Mammary epithelial cell (primary cell): ENCODE data around the gene SSX7.
"Not testable (repeated sequence)": the region's sequence is repeated elsewhere in the genome, so short reads cannot be mapped to it uniquely, and the experiment has no call there.

Source experiments
- CTCF ChIP-seq, 2 donors: IDR thresholded peaks in 1 of 2; conservative IDR thresholded peaks in 1 of 2; 2 replicates each; pipeline ENCODE4 v1.5.1; 2011 to 2012; ENCODE audit warnings: inconsistent platforms in 2 of 2, low read length in 2 of 2, mild to moderate bottlenecking in 2 of 2, control low read depth in 1 of 2, low read depth in 1 of 2; ENCODE audit not compliant: insufficient read depth in 1 of 2; ENCODE audit errors: extremely low read depth in 1 of 2
- EZH2 ChIP-seq: IDR thresholded peaks from 2 replicates; pipeline ENCODE4 v1.6.1; 2012; ENCODE audit warnings: low read length, inconsistent platforms, borderline replicate concordance

- TF ChIP-seq CTCF (conservative IDR thresholded peaks at IDR 0.05 in 1 of 2, IDR thresholded peaks at IDR 0.05 in 1 of 2; ENCODE audit: extremely low read depth in 1 of 2, insufficient read depth in 1 of 2, low read depth in 1 of 2, low read length in 2 of 2); EZH2: not testable (repeated sequence)
Measured at GRCh38 chrX:52620661-52621060, 34.0 kb downstream of the SSX7 start.
